SHP77 treated with DMSO at 0.1 percent for 48 hours (cell line): ENCODE data around the gene TBL1Y.
"Not testable (repeated sequence)": the region's sequence is repeated elsewhere in the genome, so short reads cannot be mapped to it uniquely, and the experiment has no call there.

ENCODE experiments used
- DNase-seq: peaks from one replicate; lab custom pipeline; 2025; lab: John Stamatoyannopoulos, UW

Gene TBL1Y

DNA sequence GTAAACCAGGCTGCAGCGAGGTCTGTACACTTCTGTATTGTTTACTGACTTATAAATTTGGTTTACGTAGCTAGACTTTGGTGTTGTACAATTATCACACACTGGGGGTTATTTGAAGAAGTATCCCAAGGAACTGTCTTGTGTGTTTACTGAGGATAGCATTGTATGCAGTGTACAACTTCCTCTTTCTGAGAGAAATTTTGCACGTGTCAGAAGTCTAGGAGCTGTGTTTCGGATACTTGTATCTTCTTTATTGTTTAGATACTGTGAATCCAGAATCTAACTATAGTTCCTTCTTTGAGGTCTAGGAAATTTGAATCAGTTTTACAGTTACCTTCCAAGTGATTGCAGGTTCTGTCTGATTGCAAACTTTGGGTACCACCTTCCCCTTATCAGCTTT lies 64.5 kb downstream of the TBL1Y start:
- no peak for DNase-seq

DNA sequence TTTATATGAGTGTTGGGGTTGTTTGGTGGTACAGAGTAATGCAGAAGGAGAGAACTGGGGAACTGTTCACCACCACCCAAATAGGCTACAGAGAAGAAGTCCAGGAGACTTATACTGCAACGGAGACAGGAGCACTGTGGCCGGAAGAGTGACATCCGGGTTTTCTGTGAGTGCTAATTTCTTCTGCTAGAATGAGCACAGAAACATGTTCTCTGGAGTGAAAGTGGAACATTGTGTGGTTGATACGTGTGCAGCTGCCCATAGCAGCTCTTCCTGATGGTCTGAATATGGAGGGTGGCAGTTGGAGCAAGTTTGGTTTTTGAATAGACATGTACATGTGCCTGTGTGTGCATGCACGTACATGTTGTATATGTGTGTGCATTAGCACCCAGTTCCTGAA lies 67.3 kb downstream of the TBL1Y start:
- DNase-seq: no peak

DNA sequence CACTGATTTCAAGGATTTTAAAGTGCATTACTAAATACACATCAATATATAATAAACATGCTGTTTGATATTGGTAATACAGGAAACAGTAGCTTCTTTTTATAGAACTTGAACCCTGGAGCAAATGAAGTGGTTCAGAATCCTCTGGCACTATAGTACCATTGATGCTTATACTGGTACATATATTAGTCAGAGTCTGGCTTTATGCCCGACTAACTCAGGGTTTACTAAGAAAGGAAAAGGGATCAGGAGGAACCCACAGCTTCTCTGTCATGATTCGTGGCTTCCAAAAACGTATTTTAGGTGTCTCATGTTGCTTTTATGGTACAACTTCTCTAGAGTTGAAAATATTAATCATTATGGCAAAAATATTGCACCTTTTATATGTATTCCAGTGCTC lies 72.7 kb downstream of the TBL1Y start:
- DNase-seq: no peak

DNA sequence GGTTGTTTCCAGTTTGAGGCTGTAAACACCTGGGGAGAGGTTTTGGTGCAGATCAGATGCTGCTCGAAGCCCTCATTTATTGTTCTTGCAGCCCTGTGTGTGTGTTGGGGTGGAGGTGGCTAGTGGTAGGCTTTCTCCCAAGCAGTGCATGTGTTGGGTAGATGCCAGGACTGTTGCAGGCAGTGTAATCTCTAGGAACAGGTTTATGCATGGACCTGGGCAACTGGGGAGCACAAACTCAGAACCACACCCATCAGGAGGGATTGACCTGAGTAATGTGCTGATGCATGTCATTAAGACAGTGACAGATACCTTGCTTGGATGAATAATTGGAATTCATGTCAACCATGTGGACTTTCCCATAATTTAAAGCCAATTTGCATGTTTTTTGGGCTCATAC lies 77.3 kb downstream of the TBL1Y start:
- no peak for DNase-seq

DNA sequence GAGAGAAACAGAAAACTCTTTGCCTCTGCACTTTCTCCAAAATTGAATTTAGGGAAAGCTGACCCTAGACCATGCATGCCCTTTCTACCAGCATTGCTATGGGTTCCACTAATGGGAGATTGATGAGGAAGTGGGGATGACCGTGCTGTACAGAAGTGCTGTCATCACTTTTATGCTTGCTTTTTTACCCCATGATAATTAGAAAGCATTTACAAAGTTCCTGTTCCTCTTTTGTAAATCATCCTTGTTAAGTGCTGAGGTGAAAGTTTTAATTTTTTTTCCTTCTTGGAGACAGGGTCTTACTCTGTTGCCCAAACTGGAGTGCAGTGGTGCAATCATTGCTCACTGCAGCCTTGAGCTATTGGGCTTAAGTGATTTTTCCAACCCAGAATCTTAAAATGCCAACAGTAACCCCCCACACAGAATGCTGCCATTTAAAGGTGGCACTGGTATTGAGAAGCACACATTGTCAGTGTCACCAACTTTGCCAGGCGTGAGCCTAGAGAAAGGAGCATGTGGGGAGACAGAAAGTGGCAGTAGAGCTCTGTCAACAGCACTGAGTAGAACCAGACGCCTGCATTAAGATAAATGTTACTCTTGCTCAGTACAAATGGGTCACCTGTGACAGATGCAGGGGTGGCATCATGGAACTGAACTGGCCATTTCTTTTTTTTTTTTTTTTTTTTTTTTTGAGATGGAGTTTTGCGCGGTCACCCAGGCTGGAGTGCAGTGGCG lies 79.6 kb downstream of the TBL1Y start:
- no peak for DNase-seq

DNA sequence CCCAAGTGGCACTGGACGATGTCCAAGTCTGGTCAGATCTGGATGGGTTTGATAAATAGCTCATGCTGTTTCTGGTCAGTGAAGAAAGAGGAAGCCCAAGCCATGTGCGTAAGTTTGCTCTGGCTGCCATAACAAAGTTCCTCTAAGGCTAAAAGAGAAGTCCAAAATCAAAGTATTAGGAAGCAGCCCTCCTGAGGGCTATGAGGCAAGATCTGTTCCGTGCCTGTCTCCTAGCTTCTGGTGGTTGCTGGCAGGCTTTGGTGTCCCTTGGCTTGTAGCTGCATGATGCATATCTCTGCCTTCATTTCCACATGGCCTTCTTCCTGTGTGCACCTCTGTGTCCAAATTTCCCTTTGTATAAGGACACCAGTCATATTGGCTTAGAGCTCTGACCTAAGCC lies 81.5 kb downstream of the TBL1Y start:
- no peak for DNase-seq

DNA sequence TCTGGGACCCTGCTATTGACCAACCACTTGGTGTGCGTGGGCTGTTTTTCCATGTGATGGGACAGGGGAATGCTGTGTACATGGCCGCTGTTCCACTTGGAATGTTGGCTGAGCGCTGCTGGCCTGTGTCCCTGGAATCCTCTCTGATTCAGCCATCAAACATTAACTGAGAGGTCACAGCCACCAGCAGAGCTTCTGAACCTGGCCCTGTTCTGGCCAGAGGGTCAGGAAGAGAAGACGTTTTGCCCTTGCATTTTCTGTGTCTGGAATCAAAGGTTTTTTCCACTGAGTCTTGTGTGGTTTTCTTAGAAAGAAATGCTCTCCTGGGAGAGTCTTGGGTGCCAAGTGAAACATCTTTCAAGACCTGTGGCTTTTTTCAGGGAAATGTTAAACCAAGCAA lies 85.5 kb downstream of the TBL1Y start:
- DNase-seq: no peak

DNA sequence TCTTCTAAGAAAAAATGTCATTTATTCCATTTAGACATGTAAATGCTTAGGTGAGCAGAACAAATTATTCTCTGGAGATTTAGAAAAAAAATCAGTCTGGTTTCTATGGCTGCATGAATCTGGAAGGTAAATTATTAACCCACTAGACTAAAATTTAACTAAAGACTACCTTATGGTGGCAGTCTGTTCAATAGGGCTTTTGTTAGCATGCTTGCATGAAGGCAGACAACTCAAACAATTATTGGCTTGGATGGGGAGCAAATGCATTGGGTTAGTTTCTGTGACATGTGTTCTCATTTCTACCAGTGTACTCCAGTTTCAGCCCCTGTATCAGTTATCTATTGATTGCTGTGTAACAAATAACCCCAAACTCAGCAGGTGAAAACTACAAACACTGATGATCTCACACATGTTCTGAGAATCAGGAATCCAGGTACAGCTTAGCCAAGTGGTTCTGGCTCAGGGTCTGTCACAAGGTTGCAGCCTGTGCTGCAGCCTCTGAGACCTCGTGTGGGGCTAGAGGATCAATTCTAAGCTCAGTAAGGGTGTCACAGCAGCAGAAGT lies 87.1 kb downstream of the TBL1Y start:
- DNase-seq: no peak

DNA sequence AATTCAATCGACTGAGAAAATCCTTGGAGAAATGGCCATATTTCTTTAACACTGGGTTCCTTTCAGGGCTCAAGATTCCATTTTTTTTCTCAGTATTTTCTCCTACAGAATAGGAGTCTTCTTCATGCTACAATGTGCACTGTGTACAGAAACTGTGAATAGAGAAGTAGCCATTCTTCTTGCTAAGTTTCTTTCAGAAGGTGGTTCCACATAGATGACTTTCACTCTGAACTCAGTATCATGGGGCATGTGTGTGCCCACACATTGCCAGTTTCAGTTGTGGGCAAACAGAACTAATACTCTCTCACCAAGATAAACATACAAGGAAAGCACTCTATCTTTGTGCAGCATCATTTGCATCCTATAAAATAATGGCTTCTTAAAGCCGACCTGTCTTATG lies 89.4 kb downstream of the TBL1Y start:
- no peak for DNase-seq

DNA sequence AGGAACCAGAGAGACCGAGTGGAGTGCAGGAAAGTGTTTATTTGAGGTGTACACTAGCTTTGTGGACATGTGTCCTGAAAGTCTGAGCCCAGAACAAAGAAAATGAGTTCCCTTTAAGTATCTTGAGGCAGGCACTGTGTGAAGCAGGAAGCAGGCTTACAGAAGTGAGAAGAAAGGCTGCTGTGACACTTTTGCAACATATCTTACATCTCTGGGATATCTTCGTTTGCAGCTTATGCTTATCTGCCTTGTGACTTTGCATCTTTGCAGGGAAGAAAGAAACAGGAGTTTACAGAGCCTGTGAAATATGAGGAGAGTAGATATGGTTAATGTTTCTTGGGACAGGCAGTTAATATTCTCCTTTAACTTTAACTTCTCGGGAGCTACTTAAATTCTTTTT lies 92.1 kb downstream of the TBL1Y start:
- no peak for DNase-seq

DNA sequence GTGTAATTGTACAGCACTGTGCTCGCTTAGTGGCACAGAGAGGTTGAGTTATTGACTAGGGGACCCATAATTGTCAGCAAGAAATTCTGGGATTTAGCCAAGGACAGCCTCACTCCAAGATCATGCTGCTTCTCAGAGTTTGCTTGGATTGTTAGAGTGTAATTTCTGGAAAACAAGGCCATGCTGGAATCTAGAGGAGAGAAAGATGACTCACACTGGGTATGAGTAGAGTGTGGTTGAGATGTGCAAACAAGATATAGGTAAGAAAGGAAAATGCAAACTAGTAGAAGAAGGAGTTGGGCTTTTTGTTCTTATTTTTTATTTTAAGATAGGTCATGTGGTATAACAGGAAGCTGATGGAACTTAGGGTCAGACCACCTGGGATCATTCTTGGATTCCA lies 97.4 kb downstream of the TBL1Y start:
- DNase-seq: no peak

DNA sequence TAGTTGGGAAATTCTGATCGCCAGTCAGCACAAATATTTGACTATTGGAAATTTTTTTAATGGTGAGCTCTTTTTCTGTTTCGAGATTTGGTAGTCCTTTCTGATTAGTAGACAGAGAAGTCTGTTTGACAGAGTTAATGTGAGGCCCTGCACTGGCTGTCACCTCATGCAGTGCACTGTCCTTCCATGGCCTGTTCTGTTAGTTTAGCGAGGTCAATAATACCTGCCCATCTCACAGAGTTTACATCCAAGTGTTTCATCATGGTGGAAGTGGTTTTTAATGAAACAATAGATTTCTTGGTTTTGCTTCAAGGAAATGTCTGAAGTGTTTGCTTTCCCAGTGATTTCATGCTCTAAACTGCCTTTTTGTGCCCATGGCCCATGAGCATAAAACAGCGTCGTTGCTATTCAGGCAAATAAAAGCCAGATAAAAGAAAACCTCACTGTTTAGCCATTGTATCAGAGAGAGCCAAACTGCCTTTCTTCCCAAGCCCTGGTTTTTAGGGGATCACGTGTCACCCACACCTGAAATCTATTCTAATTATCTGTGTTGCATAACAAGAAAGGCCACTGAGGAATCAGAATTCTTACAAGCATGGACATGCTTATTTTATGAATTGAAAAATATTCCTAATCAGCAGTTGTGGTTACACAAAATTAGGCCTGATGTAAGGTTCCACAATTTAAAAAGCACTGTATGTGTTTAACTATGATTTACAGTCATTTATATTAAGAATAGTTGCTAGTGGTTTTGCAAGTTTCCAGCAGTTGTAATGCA lies 98.3 kb downstream of the TBL1Y start:
- DNase-seq: no peak

DNA sequence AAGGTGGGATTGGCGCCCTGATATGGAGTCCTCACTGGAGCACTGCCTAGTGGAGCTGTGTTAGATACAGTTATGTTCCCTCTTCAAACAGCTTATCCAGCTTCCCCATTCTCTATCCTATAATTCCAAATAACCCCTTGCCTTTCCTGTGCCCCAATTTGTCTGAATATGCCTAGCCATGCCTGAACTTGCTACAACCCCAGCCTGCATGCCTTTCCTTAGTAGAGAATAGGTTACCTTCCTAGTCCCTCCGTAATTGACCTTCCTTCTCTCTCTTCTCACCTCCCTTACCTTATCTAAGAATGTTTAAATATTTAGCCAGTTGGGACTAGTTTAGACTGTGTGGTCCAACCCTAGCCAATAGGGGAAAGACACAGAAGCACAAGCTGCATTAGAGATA lies 102.6 kb downstream of the TBL1Y start:
- DNase-seq: no peak

DNA sequence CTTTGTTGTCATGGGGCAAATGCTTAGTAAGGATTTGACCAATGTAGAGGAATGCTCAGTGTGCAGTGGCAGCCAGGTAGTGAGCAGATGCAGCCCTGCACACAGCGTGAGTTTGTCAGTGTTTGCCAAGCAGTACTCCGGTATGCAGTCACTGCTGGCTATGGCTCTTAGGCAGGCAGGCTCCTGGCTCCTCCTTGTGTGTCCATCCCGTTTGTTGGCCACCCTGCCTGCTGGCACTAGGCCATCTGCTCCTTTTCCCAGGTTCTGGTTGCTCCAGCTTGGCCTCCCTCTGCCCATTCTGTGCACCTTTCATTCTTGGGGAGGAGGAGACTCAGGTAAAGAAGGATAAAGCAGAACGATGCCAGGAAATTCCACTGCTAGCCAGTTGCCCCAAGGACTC lies 106.0 kb downstream of the TBL1Y start:
- DNase-seq: no peak

DNA sequence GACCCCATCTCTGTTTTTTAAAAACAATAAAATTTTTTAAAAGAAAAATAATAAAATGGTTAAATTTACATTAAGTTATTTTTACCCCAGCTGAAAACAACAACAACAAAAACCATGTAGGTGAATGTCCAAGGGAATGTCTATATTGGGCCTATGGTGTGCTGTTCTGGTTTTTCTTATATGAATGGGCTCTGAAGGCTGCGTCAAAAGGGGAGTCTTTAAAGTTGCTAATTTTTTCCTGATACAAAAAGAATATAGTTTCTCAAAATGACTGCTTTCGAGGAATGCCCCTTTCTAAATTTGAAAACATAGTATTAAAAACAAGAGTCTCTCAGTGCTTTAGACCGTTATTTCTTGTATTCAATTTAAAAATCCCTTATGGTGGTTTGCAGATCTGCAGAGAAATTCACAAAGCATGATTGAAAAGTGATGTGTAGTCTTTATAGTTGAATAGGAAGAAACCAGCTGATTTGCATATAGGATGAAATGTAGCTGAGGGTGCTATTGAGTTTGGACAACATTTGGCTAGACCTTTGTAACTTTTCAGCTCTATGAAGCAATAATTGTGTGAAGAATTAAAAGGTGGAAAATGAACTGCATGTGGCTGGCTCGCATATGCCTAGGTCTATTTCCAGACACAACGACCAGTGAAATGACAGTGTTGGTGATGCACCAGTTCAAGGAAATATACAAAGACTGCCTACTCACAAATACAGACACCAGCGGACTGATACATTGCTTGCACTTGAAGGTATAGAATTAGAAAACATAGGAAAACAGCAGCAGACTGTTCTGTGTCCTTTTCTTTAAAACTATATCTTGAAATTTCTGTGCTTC lies 107.0 kb downstream of the TBL1Y start:
- no peak for DNase-seq

DNA sequence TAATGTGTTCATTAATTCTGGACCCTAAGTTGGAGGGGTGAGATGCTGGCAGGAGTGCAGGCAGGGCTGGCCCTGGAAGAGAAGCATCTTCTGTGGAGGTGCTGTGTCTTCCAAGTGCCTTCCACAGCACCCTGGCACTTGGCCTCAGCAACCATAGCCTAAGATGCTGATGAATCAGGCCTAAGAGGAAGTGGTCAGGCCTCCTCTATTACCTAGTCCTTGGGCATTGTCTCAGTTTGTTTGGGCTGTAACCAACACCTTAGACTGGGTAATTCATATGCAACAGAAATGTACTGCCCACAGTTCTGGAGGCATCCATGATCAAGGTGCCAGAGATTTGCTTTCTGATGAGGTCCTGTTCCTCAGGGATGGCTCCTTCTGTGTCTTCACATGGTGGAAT lies 128.5 kb downstream of the TBL1Y start:
- no peak for DNase-seq

DNA sequence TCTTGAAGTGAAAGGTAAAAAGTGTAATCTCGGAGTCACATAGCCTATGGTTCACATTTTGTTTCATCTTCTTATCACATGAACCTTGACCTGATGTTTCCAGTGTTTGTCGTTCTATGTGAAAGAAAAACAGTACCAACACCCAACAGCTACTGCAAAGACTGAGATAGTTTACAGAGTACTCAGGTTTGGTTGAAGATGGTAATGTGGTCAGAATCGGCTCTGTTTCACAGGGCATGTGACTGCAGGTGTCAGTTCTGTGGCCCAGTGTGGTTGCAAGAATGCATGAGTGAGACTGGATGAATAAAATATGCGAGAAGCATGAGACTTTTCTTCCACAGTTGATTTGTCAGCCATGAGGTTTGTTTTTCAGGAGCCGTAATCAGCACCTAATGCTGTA lies 130.2 kb downstream of the TBL1Y start:
- DNase-seq: no peak

DNA sequence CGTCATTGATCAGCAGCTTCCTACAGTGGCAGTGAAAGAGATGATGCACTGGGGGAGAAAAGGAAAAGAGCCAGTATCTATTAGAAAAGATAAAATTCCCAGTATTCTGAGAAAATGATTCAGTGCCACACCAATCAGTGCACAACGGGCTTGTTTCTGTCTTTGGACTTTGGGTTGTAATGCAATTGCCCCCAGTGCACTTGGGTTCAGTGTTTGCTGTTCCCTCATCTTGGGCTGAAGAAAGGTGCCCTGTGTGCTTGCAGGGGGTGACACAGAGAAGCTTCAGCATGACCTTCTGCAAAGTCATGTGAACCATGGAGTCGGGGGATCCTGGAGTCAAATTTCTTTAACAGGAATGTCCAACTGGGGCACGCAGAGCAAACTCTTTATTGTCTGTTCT lies 131.5 kb downstream of the TBL1Y start:
- no peak for DNase-seq

DNA sequence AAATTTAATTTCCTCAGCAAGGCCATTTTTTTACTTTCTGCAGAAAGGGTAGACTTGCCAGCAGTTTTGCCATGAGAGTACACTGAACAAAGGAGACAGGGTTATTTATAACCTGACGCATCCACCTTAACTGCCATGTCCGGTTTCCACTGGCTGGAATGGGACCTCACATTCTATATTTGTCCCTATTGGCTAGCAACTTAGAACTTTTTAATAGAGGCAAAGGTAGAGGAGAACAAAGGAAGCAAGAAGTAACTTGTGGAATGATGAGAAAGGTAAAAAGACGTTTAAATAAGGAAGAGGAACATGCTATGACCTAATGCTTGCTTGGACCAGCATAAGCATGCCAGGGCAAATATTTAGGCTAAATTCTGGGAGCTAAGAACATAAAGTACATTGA lies 142.0 kb downstream of the TBL1Y start:
- not testable (repeated sequence) for DNase-seq

DNA sequence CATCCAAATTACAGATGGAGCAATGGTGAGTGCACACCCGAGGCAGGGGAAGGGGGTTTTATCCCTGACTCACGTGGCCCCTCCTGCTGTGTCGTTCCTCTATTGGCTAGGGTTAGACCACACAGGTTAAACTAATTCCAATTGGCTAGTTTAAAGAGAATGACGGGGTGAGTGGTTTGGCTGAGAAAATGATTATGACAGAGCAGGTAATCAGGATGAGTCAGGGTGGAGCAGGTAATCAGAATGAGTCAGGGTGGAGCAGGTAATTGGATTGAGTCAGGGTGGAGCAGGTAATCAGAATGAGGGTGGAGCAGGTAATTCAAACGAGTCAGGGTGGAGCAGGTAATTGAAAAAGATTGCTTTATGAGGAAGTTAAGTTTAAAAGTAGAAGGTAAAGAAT lies 146.4 kb downstream of the TBL1Y start:
- no peak for DNase-seq

DNA sequence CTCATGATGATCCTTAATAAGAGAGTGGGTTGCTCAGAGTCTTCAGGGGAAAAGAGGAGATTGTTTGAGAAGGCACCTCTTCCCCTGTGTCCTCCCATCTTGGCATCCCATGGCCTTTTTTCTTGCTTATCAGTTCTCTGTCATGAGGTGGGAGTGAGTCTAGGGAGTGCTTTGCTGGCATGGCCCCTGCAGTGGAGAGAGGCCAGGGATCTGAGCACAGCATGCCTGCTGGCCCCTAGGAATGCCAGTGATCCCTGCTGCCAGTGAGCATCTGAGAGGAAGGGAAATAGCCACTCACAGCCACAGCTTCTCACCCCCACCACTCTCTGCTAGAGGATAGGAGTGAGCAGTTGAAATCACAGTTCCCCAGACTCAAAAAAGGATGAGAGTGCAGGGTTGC lies 168.2 kb downstream of the TBL1Y start:
- no peak for DNase-seq

DNA sequence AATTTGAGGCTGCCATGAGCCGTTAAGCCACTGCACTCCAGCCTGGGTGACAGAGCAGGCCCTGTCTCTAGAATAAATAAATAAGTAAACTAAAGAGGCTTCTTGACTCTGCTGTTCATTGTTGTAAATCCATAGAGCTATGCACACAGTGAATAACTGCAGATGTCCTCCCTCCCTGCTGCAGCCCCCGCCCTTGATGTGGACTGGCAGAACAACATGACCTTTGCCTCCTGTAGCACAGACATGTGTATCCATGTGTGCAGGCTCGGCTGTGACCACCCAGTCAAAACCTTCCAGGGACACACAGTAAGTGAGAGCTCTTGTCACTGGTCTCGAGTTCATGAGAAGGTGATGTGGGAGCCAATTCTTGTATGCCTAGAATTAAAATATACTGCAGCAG lies 170.1 kb downstream of the TBL1Y start:
- not testable (repeated sequence) for DNase-seq

DNA sequence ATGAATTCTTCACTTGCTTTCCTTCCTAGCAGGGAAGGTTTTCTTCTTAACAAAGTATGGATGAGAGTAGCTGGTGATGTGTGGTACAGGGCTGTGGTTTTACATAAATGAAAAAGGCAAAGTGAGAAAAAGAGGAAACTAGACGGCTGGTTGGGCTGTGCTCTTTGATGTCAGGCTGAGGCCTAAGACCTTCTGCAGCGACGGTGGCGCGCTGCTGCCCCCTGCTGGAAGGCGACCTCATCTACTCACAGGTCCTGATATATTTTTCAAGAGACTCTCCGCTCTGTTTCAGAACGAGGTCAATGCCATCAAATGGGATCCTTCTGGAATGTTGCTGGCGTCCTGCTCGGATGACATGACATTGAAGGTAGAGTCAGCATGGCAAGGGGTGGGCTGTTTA lies 175.1 kb downstream of the TBL1Y start:
- no peak for DNase-seq
